SU-DHL-6 (cell line): ENCODE data around the gene FOSL2.

Experiments used
- CTCF ChIP-seq: fragments of 200-600 bp; sonication (generic); IDR thresholded peaks from one replicate; pipeline ENCODE4 v1.5.1; 2017; ENCODE audit warnings: antibody characterized with exemption, mild to moderate bottlenecking, low read length, moderate library complexity; ENCODE audit not compliant: insufficient read depth, poor library complexity, severe bottlenecking
- EZH2phosphoT487 ChIP-seq: fragments of 200-600 bp; sonication (generic), shearing (Covaris generic); conservative IDR thresholded peaks from 2 replicates; pipeline ENCODE4 v1.6.1; 2018; ENCODE audit warnings: mild to moderate bottlenecking, antibody characterized with exemption, low read length, moderate library complexity, mixed read lengths

GRCh38 chr2:28437149-28437835, 44.6 kb downstream of the FOSL2 start:
- no peak for TF ChIP-seq CTCF
- no peak for TF ChIP-seq EZH2phosphoT487
